GM12878 (cell line): ENCODE measurements around the gene ATXN1. TPM values are rescaled to one million over a fixed set of nuclear protein-coding genes. Genes with fewer than 3 reads are reported as not detected.

Experiments used
- CBX5 ChIP-seq: sonication (generic); IDR thresholded peaks from 2 replicates; pipeline ENCODE4 v1.6.1; 2016; ENCODE audit warnings: low read depth, moderate library complexity, mild to moderate bottlenecking, inconsistent platforms
- CEBPB ChIP-seq, 2 experiments: fragments of 150-350 bp in 1 of 2; IDR thresholded peaks; 2 replicates each; pipeline ENCODE4 v1.6.1; 2012 to 2014; ENCODE audit warnings: low read depth in 2 of 2, low read length in 2 of 2, borderline replicate concordance in 1 of 2, inconsistent platforms in 1 of 2
- CREM ChIP-seq: IDR thresholded peaks from 2 replicates; pipeline ENCODE4 v1.6.1; 2014; ENCODE audit warnings: antibody characterized with exemption, low read depth
- DPF2 ChIP-seq: fragments of 450-650 bp; IDR thresholded peaks from 2 replicates; pipeline ENCODE4 v1.6.1; 2017; ENCODE audit warnings: mild to moderate bottlenecking
- ETV6 ChIP-seq, 2 experiments: fragments of 450-650 bp in 1 of 2; IDR thresholded peaks in 1 of 2; conservative IDR thresholded peaks in 1 of 2; 2 replicates each; pipeline ENCODE4 v1.6.1; 2014; ENCODE audit warnings: antibody characterized with exemption in 1 of 2, borderline replicate concordance in 1 of 2, low read depth in 1 of 2, mild to moderate bottlenecking in 1 of 2, moderate library complexity in 1 of 2
- EZH2 ChIP-seq: IDR thresholded peaks from 2 replicates; pipeline ENCODE4 v1.6.1; 2012; ENCODE audit warnings: low read depth, mild to moderate bottlenecking, control low read depth, inconsistent platforms, low read length, borderline replicate concordance; ENCODE audit not compliant: control insufficient read depth
- HDGF ChIP-seq: fragments of 450-650 bp; IDR thresholded peaks from 2 replicates; pipeline ENCODE4 v1.6.1; 2016; ENCODE audit warnings: antibody characterized with exemption
- KDM1A ChIP-seq: fragments of 200-600 bp; sonication (generic); IDR thresholded peaks from 2 replicates; pipeline ENCODE4 v1.6.1; 2016; ENCODE audit warnings: borderline replicate concordance
- MXI1 ChIP-seq: fragments of 150-350 bp; IDR thresholded peaks from 2 replicates; pipeline ENCODE4 v1.6.1; 2011; ENCODE audit warnings: low read depth, mild to moderate bottlenecking, inconsistent platforms, low read length, improper control_type of control experiment
- RFX5 ChIP-seq: IDR thresholded peaks from 2 replicates; pipeline ENCODE4 v1.6.1; 2011; ENCODE audit warnings: low read depth, low read length, improper control_type of control experiment
- TCF7 ChIP-seq: IDR thresholded peaks from 2 replicates; pipeline ENCODE4 v1.6.1; 2014; ENCODE audit warnings: antibody characterized with exemption, borderline replicate concordance
- polyA plus RNA-seq, 11 experiments: library from polyadenylated mRNA; depleted of rRNA in 4 of 11; unstranded in 6 of 11; stranded (reverse) in 5 of 11; fragments of >200 nt; fragmentation: Nextera tagmentation in 4 of 11; fragmentation: Illumina TruSeq in 1 of 11; extraction: Ambion mirVana in 4 of 11; extraction: Trizol in 1 of 11; gene quantifications; 1 replicate in 1 of 11; 2 replicates in 10 of 11; pipeline versions ENCODE4 v1.2.1 to v1.2.3, GENCODE V29; 2011 to 2016; ENCODE audit warnings: inconsistent platforms in 2 of 11, missing spikeins in 2 of 11, low read depth in 1 of 11
- total RNA-seq, 4 experiments: library from RNA; depleted of rRNA in 3 of 4; stranded (reverse); fragments of >200 nt in 3 of 4; fragmentation: Illumina TruSeq in 1 of 4; extraction: Trizol in 1 of 4; gene quantifications; 2 replicates each; pipeline versions ENCODE4 v1.2.1 to v1.2.3, GENCODE V29; 2013 to 2021
- TF ChIP-seq, protein P1 (sequence below): IDR thresholded peaks from 2 replicates; pipeline ENCODE4 v1.6.1; 2012; ENCODE audit warnings: mild to moderate bottlenecking, low read depth, low read length

ATXN1 gene
- total and polyA plus RNA-seq, 10 of the 15 experiments (the other 5 are each of a cell fraction or from before 2014, with no cell fraction given), result 12.2 to 51.2 (median 20.5) TPM

DNA sequence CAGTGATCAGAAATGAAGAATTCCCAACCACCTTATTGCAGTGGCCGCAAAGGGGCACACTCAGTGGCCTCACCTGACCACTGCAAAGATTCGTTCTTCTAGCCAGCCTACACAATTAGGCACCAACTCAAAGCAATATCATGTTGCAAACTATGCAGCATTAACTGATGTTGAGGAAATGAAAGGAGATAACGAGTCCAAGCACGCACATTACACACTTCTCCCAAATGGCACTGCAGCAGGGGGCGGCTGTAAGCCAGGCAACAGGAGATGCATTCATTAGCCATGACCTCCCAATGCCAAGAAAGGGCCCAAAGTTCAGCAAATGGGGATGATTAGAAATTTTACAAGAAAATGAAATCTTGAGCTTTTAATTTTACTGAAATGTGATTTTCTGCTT, 39.3 kb downstream of the ATXN1 start (continued):
- TF ChIP-seq, protein P1, sequence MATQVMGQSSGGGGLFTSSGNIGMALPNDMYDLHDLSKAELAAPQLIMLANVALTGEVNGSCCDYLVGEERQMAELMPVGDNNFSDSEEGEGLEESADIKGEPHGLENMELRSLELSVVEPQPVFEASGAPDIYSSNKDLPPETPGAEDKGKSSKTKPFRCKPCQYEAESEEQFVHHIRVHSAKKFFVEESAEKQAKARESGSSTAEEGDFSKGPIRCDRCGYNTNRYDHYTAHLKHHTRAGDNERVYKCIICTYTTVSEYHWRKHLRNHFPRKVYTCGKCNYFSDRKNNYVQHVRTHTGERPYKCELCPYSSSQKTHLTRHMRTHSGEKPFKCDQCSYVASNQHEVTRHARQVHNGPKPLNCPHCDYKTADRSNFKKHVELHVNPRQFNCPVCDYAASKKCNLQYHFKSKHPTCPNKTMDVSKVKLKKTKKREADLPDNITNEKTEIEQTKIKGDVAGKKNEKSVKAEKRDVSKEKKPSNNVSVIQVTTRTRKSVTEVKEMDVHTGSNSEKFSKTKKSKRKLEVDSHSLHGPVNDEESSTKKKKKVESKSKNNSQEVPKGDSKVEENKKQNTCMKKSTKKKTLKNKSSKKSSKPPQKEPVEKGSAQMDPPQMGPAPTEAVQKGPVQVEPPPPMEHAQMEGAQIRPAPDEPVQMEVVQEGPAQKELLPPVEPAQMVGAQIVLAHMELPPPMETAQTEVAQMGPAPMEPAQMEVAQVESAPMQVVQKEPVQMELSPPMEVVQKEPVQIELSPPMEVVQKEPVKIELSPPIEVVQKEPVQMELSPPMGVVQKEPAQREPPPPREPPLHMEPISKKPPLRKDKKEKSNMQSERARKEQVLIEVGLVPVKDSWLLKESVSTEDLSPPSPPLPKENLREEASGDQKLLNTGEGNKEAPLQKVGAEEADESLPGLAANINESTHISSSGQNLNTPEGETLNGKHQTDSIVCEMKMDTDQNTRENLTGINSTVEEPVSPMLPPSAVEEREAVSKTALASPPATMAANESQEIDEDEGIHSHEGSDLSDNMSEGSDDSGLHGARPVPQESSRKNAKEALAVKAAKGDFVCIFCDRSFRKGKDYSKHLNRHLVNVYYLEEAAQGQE, result no peak
- TF ChIP-seq HDGF (no peak), ETV6 (conservative IDR thresholded peaks at IDR 0.05 in 1 of 2, IDR thresholded peaks at IDR 0.05 in 1 of 2; ENCODE audit: borderline replicate concordance in 1 of 2, low read depth in 1 of 2) (no peak), DPF2 (no peak), EZH2 (no peak), CBX5 (no peak), RFX5 (no peak), MXI1 (no peak), CEBPB (IDR thresholded peaks at IDR 0.05; ENCODE audit: borderline replicate concordance in 1 of 2, low read depth in 2 of 2, low read length in 2 of 2) (no peak), KDM1A (no peak), TCF7 (no peak), CREM (no peak)
